HG03196 (cell line): ENCODE measurements around the gene BHLHA9.
"Not testable (repeated sequence)": the region's sequence is repeated elsewhere in the genome, so short reads cannot be mapped to it uniquely, and the experiment has no call there.

Experiments used
- ATAC-seq: cut with Tn5 transposase; IDR thresholded peaks from one replicate; pipeline ENCODE4 v1.9.1; 2021; ENCODE audit not compliant: unreplicated experiment

Gene BHLHA9

GRCh38 chr17:1270210-1271029 lies at the start of gene BHLHA9:
BHLHA9 (plus strand) TSS chr17:1270444; CDS start chr17:1270564, 120 bp downstream.
- ATAC-seq = no peak

- no peak for ATAC-seq
Measured at GRCh38 chr17:1221209-1221608, 49.0 kb upstream of the BHLHA9 start.

GRCh38 chr17:1222321-1222720 lies 47.9 kb upstream of the BHLHA9 start:
- no peak for ATAC-seq

- no peak for ATAC-seq
Measured at GRCh38 chr17:1223662-1224061, 46.6 kb upstream of the BHLHA9 start.

- no peak for ATAC-seq
Measured at GRCh38 chr17:1224330-1224729, 45.9 kb upstream of the BHLHA9 start.

GRCh38 chr17:1226308-1226707 lies 43.9 kb upstream of the BHLHA9 start:
- ATAC-seq = no peak

GRCh38 chr17:1227365-1227764 lies 42.9 kb upstream of the BHLHA9 start:
- ATAC-seq = no peak

- ATAC-seq = peak; percentile 37
Measured at GRCh38 chr17:1227917-1228780, 42.1 kb upstream of the BHLHA9 start.

GRCh38 chr17:1228781-1229348 lies 41.4 kb upstream of the BHLHA9 start:
- peak; percentile 9 for ATAC-seq

GRCh38 chr17:1229349-1229899 lies 40.8 kb upstream of the BHLHA9 start:
- peak; percentile 43 for ATAC-seq

- no peak for ATAC-seq
Measured at GRCh38 chr17:1229900-1230501, 40.2 kb upstream of the BHLHA9 start.

GRCh38 chr17:1231456-1231855 lies 38.8 kb upstream of the BHLHA9 start:
- no peak for ATAC-seq

GRCh38 chr17:1232331-1232730 lies 37.9 kb upstream of the BHLHA9 start:
- no peak for ATAC-seq

- ATAC-seq = no peak
Measured at GRCh38 chr17:1232786-1233185, 37.5 kb upstream of the BHLHA9 start.

GRCh38 chr17:1234455-1234854 lies 35.8 kb upstream of the BHLHA9 start:
- no peak for ATAC-seq

GRCh38 chr17:1237471-1237870 lies 32.8 kb upstream of the BHLHA9 start:
- no peak for ATAC-seq

- no peak for ATAC-seq
Measured at GRCh38 chr17:1239210-1239609, 31.0 kb upstream of the BHLHA9 start.

GRCh38 chr17:1240426-1240825 lies 29.8 kb upstream of the BHLHA9 start:
- ATAC-seq = not testable (repeated sequence)

GRCh38 chr17:1241929-1242328 lies 28.3 kb upstream of the BHLHA9 start:
- ATAC-seq = no peak

GRCh38 chr17:1244606-1245012 lies 25.6 kb upstream of the BHLHA9 start:
- ATAC-seq = no peak
